Measurements from ENCODE around the gene CHD2.
"Not testable (repeated sequence)": the region's sequence is repeated elsewhere in the genome, so short reads cannot be mapped to it uniquely, and the experiment has no call there.

The CHD2 gene

DNA sequence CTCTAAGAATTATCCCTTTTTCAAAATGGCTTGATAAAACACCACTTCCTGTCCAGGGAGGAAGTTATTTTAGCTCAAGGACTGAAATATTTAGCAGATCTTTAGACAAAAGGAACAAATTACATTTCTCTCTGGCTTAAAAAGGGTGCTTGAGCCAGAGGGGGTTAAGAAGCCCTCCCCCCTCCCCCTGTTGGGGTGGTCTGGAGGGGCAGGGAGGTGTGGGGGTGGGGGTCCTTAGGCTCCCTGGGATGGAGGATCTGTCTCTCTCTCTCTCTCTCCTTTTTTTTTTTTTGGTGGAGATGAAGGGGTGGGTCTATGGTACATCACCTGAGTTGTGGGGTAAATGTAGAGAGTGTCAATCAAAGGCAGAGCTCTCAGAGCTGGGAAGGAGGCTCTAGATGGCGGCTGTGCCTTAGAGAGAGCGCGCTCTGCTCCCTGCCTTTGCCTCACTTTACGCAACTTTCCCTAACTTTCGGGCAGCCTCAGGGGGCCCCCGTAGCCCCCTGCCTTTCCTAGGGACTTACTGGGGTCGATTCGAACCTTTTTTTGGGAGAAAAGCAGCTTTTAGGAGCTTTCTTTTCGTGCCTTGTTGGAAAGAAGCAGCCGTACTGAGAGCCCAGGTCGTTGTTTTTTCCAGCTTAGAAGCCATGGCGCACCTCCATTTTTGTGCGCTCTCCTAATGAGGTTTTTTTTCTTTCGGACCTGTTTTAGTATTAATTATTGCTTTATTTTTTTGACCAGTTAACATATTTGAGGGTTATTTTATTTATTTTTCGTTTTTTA lies at the start of gene CHD2:
Gene CHD2 (plus strand): TSS at position 377 of the 783 bp plus-strand sequence. CDS start 914 bp downstream, outside the sequence.
- DNase-seq (ENCODE audit: low spot score), result peak; percentile 94

DNA sequence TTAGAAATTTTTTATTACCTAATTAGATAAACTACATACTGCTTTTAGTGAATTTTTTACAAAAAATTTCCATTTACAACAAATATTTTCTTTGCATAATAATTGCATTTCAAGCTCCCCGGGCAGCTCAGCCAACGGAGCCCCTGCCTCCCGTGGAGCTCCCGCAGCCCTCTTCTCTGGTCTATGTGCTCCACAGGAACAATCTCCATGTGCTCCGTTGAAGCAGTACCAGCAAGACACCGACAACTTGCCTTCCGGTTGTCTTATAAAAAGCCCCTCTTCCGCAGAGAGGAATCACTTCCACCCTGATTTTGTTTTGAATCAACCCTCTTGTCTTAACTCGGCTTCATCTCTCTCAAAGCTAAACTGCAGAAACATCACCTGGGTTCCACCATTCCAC lies 46.9 kb upstream of the CHD2 start:
- no peak for DNase-seq (ENCODE audit: low spot score)

DNA sequence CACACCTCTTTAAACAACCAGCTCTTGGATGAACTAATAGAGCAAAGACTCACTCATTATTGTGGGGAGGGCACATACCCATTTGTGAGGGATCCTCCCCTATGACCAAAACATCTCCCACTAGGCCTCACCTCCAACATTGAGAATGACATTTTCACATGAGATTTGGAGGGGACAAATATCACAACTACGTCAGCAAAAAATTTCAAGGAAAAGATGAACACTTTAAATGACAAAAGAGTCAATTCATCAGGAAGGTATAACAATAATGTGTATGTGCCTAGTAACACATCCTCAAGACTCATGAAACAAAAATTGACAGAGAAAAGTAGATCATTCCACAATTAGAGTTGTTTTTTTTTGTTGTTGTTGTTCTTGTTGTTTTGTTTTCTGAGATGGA lies 38.4 kb upstream of the CHD2 start:
- no peak for DNase-seq (ENCODE audit: low spot score)

DNA sequence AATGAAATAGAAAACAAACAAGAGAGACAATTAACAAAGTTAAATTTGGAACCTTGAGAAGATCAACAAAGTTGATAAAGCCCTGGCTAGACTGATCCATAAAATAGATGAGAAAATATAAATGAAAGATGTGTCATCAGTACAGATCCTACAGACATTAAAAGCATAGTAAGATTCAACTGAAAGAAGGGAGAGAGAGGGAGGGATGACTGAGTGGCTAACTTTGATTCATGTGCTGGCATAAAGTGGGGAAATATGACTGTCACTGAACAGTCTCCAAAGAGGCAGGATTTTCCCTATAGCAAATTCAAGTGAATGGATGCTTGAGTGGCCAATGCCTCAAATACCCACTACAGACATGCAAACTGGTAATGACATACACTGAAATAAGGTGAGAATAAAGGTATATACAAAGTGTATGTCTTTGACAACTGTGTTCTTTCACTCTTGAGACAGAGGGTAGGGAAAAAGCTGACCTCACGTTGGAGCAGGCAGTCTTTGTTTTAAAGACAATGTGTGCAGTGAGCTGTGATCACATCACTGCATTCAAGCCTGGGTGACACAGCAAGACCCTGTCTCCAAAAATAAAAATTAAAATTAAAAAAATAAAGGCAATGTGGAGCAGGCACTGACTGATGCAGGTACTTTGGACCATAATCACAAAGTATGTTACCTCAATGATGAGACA lies 35.9 kb upstream of the CHD2 start:
- no peak for DNase-seq (ENCODE audit: low spot score)

DNA sequence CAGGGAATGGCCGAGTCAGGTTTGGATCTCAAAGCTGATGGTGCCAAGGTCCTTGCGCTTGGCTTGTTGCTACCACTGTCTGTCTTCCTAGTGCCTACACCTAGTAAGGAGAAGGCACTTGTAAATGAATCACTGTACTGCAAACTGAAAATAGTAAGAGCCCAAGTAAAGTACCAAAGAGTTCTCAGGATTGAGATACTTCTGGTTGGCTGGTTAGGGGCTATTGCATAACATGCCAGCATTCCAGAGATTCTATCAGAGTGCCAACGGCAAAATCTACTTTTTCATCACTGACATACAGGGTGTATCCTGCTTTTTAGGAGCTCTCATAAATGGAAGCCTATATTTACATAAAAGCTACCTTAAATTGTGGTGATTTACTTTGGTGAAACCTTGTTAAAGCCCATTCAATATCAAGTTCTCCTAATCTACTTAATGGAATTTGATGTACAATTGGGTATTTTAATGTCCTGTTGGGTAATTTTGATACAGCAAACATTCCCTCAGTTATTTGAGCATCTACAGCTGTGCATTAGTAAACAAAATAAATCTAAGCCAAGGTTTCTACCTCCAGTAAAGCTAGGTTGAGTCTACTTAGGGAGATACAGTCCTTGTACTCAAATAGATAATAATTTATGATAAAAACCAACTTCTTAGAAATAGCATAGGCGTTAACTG lies 30.7 kb upstream of the CHD2 start:
- no peak for DNase-seq (ENCODE audit: low spot score)

DNA sequence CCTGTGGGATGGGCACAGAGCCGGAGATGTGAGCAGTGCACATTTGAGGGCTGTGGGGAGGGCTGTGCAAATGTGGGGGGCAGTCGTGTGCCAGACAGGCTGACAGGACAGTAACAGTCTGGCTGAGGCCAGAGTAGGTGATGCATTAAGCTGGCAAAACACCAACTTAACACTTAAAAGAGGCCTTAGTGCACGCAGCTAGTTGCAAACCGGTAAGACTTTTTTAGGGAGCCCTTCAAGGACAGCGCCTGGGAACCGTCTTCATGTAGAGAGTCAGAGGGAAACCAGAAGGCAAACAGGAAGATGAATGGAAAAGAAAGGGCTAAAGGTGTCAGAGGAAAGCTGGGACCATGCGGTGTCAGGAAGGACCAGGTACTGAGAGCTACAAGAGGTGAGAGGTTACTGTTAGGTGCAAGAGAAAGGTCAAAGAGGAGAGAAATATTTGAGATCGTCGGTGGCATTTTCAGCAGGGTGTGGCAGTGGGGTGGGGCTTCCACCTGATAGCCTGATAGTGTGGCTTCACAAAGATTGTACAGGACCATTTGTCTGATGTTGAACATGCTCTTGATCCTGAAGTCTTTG lies 30.0 kb upstream of the CHD2 start:
- no peak for DNase-seq (ENCODE audit: low spot score)

DNA sequence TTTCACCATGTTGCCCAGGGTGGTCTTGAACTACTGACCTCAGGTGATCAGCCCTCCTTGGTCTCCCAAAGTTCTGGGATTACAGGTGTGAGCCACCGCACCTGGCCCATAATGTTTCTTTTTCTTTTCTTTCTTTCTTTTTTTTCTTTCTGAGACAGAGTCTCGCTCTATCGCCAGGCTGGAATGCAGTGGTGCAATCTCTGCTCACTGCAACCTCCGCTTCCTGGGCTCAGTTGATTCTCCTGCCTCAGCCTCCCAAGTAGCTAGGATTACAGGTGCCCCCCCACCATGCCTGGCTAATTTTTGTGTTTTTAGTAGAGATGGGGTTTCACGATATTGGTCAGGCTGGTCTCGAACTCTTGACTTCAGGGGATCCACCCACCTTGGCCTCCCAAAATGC lies 27.2 kb upstream of the CHD2 start:
- DNase-seq (ENCODE audit: low spot score), result not testable (repeated sequence)

DNA sequence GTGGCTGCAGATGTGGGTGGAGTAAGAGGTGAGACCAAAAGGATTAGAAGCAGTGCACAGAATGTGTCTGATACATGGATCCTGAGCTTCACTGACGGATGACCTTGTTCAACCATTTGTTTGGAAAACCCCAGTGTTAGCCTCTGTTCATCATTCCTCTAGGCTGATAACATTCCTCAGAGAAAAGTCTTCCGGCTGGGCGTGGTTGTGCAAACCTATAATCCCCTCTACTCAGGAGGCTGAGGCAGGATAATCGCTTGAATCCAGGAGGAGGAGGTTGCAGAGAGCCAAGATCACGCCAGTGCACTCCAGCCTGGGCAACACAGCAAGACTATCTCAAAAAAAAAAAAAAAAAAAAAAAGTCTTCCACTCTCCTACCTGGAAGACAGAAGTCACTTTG lies 23.1 kb upstream of the CHD2 start:
- no peak for DNase-seq (ENCODE audit: low spot score)

DNA sequence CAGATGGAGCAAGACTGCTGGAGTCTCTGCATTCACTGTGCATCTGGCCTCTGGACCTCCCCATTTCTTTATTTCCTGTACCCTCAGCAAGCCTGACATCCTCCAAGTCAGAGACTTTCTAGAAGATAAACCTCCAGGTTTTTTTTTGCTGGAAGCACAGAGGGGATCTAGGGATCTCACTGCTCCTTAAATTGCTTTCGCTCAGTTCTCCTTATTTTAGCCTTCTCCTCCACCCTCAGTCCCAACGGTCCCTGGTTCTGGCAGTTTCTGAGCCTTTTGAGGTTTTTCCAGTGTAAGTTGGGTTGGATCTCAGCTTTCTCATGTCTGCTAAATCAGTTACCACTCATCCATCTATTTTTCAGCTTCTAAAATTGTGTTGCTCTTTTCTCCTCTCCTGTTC lies 22.7 kb upstream of the CHD2 start:
- no peak for DNase-seq (ENCODE audit: low spot score)

DNA sequence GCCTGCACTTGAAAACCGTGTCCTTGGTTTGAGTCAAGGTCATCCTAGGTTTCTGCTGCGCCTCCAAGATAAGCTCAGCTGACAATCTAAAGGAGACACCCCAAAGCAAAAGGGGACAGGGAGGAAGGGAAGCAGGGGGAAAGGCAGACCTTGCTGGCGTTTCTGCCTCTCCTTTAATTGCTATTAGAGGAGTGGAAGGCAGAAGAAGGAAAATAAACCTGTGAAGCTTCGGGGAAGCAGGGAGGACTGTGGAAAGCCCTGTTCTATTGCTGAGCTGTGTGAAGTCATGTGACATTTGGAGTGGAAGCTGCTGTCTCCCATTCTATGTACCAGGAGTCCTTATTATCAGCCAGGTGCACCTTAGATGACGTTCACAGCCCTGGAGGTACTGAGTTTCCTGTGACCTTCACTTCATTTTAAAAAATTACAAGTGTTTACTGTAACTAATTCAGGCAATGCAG lies 21.5 kb upstream of the CHD2 start:
- no peak for DNase-seq (ENCODE audit: low spot score)

DNA sequence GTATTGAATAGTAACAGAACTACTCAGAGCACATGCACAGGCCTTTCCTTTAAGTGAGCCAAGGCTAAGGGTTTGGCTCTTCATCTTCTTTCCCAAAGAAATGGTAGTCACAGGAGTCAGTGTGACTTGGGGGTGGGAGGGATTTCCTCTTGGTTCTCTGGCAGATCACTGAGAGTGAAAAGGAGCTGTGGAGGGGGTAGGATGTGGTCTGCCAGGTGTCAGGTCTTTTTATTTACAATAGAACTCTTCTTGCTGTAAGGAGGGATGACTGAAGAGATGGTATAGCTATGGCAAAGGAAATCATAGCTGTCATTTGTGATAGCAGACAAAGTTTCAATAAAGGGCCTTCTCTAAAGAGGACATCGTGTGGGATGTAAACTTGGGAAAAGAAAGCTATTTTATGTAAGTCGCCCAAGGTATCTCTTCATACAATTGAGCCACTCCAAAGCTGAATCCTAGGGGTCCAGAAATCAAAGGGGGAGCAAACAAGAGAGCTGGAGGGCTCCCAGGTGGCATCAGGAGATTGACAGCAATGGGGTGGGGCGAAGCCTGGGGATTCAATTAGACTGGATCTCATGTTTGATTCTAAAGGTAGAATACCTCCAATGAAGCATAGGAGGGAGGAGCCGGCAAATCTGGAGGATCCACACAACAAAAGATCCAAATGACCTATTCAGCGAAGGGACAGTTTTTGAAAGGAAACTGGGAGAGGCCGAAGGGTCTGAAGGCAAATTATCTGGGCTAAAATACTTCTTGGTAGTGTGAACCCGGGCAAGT lies 20.0 kb upstream of the CHD2 start:
- no peak for DNase-seq (ENCODE audit: low spot score)

DNA sequence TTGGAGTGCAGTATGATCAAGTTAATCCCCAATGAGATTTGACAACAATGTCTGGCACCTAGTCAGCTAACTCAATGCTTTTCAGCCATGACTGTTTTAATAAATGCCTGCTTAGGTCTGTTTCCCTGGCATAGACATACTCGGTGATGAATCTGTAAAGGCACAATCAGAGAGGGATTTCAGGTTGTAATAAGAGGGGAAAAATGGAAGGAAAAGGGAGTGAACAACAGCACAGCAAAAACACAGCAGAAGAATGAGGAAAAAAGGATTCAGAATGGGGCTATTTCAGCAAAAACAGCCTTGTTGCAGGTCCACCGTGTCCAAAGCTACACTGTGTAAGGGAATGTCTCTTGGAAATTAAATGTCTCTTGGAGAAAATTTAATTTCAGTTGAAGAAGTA lies 19.3 kb upstream of the CHD2 start:
- no peak for DNase-seq (ENCODE audit: low spot score)

DNA sequence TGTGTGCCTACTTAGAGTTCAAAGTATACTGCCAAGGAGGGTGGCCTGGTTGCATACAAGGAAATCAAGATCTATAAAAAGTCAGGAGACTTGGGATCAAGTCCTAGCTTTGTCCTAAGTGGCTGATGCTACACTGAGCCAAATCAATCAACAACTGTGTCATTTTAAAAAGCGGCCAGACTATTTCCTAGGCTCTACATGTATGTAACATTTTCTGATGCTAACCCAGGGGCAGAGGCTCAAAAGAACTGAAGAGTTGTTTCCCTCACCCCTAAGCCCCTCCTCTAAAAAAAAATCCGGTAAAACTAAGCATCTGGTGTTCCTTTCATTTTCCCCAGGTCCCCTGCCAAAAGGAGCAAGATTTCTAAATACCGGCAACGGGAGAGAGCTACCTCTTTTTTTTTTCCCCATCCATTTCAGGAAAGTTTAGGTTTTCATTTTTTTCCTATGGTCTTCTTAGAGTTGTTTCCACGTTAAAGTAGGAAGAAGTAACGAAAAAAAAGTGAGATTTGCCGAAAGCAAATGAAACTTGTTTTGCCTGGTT lies 18.8 kb upstream of the CHD2 start:
- no peak for DNase-seq (ENCODE audit: low spot score)

DNA sequence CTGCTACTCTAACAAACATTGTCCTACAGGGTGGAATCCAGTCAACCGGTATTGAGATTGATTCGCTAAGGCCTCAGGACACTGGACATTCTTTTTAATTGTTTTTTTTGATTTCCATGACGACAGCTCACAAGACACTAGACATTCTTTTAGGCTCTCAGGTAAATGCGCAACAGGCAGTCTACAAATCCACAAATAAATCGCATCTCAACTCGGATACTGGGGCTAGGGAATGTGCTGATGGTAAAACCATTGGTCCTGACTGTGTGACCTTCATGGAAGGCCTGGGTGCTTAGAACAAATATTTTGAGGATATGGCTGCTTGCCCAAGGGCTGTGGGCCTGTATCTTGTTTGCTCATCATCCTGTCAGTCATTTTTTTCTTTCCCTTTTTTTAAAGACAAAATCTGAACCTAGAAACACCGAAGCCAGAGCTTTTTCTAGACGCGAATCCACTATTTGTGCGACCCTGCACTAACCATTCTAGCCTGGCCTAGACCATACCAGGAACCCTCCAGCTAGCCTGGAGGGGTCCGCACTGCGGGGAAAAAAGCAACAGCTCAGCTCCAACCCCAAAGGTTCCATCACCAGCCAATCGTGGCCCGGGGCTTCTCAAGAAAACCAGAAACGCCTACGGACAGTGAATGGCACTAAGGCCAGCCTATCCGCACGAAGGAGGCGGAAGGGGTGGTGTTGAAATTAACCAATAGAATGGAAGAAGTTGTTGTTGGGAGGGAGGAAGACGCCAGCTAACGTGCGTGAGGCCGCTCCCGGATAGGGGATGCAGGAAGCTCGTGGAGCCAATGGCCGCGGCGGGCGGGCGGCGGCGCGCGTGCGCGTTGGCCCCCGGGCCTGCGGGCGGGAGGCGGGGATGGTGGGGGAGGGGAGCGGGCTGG lies 18.1 kb upstream of the CHD2 start:
- peak; percentile 100 for DNase-seq (ENCODE audit: low spot score)

DNA sequence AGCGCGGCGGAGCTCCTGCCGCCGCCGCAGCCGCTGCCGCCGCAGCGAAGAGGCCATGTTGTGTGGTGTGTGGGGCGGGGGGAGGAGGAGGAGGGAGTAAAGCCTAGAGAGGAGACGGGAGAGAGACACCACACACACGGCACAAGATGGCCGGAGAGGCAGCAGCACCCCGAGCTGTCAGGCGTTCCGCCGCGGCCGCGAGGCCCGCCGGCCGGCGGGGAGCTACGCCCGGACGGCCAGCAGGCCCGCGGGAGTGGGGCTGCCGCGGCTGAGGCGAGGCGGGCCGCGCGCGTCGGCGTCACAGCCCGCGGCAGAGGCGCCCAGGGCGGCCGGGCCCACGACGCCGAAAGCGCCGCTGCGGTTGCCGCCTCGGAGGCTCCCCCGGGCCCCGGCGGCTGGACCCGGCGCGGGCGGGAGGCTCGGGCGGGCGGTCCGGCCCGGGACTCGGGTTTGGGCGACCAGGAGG lies 17.4 kb upstream of the CHD2 start:
- no peak for DNase-seq (ENCODE audit: low spot score)

DNA sequence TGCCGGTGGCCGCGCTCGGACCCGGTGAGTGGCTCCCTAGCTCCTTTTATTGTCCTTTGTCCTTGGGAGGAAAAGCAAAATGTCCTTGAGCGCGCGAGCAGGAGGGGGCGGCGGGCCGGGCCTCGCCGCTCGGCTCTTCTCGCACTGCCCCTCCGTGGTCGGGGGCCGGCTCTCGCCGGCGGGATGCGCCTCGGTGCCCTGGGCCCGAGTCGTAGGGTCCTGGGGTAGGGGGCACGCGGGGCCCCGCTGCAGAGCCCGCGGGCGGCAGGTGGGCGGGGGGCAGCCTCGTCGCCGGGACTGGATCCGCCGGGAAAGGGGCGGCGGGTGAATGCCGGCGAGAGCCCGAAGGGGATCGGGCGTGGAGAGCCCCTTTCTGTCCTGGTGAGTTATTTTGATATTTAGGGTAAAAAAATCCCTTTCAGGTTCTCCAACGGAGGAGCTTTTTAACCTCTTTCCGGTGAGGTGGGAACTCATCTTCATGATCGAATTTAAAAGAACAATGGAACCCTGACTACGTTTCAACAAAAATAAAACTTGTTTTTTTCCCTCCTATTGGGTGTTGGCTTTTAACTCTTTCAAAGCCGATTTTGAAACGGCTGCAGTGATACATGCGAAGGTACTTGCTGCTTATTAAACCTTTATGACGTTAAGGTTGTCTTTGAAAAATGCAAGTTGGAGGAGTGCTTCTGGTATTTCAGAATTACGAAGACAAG lies 16.8 kb upstream of the CHD2 start:
- DNase-seq (ENCODE audit: low spot score), result peak; percentile 66

DNA sequence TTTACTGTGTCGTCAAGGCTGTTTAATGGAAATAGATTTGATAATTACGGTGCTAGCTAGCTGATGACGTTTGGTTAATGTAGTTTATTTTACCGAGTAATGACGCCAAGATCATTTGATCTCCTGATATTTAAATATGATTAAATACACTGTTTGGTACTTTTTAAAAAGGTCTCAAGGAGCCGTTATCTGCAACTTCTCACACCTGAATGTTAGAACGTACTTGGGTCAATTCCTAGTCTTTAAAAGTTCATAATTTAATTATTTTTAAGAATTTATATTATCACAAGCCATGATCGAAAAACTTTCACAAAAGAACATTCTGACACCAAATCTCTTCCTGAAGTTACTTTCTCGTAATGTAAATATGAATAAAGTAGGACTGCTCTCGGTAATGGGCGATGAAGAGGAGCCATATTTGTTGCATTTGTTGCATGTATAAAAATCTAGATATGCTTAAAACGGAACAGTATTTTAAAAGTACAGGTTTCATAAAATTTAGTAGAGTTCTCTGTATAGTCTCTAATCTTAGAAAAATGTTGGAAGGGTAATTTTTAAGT lies 16.2 kb upstream of the CHD2 start:
- DNase-seq (ENCODE audit: low spot score), result peak; percentile 44

DNA sequence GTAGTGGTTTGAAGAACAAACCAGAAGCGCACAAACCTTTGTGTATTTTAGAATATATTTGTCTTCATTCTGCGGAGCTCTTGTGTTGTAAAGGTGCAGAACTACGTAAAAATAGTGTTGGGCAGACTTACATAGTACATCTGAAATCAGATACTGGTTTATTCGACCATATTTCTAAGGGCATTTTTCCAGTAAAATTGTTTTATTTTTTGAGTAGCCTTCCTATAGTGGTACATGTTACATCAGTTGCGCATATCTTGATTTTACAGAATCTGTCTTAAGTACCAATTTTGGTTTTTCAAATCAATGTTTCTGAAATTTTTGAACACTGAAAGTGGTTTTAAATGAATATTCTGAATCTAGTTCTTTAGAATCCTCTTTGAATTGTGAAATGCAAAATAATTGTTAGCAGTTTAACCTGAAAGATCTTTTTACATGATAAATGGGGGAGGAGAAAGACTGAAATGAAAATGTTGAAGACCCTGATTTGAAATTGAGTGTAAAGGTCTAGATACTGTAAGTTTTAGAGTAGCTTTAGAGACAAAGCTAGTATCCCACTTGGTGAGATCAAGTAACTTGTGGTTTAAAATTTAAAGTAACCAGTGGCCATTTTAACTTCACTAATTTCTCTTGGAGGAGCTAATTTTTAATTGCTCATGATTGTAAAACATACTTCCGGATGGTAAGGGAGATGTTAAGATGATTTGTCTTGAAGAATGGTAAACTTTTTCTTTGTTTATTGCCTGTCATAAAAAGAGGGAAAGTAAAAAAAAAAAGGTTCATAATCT lies 15.5 kb upstream of the CHD2 start:
- DNase-seq (ENCODE audit: low spot score), result peak; percentile 47
